Muscle of leg (tissue), 11 donors: Measurements from ENCODE around the gene C1orf74. TPM values are rescaled to one million over a fixed set of nuclear protein-coding genes. Genes with fewer than 3 reads are reported as not detected.

Source experiments
- DNase-seq: peaks from one replicate; pipeline ENCODE4 v3.0.0; 2013
- H3K27ac ChIP-seq: one replicate; pipeline ENCODE4 v1.5.1; 2013; ENCODE audit warnings: mild to moderate bottlenecking, low read length, control low read depth
- H3K27me3 ChIP-seq: one replicate; pipeline ENCODE4 v1.6.1; 2013; ENCODE audit warnings: low read length; ENCODE audit not compliant: control insufficient read depth, insufficient read depth
- H3K36me3 ChIP-seq: one replicate; pipeline ENCODE4 v1.6.1; 2013; ENCODE audit warnings: low read length; ENCODE audit not compliant: control insufficient read depth, insufficient read depth
- H3K4me1 ChIP-seq: one replicate; pipeline ENCODE4 v1.6.1; 2013; ENCODE audit warnings: low read length; ENCODE audit not compliant: control insufficient read depth, insufficient read depth
- H3K4me3 ChIP-seq: one replicate; pipeline ENCODE4 v1.5.1; 2013; ENCODE audit warnings: low read length, control low read depth
- H3K9me3 ChIP-seq: replicated peaks from 2 replicates; pipeline ENCODE4 v1.6.1; 2013; ENCODE audit warnings: low read depth, low read length; ENCODE audit not compliant: control insufficient read depth
- WGBS: methylation state at CpG from one replicate; pipeline ENCODE4 v1.1.5; 2013; ENCODE audit warnings: missing lambda C conversion rate; ENCODE audit not compliant: insufficient coverage; 5-methylcytosine and 5-hydroxymethylcytosine counted together
- polyA plus RNA-seq, 8 donors: library from polyadenylated mRNA; unstranded; fragments of 120-200 nt; gene quantifications; one replicate each; pipeline versions ENCODE4 v1.2.1 to v1.2.3, GENCODE V29; 2013; ENCODE audit warnings: inconsistent platforms in 1 of 8, low replicate concordance in 1 of 8; ENCODE audit not compliant: insufficient read length in 8 of 8, insufficient read depth in 1 of 8
- total RNA-seq: library from RNA; stranded (reverse); fragments of 120-200 nt; gene quantifications from one replicate; pipeline ENCODE4 v1.2.4, GENCODE V29; 2013

C1orf74 gene
- total and polyA plus RNA-seq, 9 donors = 2.1 to 3.0 (median 2.4) TPM

- H3K27ac ChIP-seq = no peak overlapping the region
- H3K9me3 ChIP-seq = no peaks in the 10 kb centered on the region
- H3K4me1 ChIP-seq = peaks cover 3% of the 10 kb centered on the region
- 70% methylated on average over 5 of the region's 7 CpGs for WGBS
- no peak for DNase-seq
- H3K27me3 ChIP-seq = peaks cover 10% of the 10 kb centered on the region
- H3K36me3 ChIP-seq = no peaks in the 10 kb centered on the region
- H3K4me3 ChIP-seq = no peak overlapping the region
These were observed 38.3 kb upstream of the C1orf74 start for GRCh38 chr1:209822706-209823105.

- peaks cover 3% of the 10 kb centered on the region for H3K4me1 ChIP-seq
- H3K27ac ChIP-seq = no peak overlapping the region
- H3K27me3 ChIP-seq = peaks cover 7% of the 10 kb centered on the region
- no peaks in the 10 kb centered on the region for H3K9me3 ChIP-seq
- no peaks in the 10 kb centered on the region for H3K36me3 ChIP-seq
- WGBS = 61% methylated on average over 2 of the region's 4 CpGs
- H3K4me3 ChIP-seq = no peak overlapping the region
- no peak for DNase-seq
These were observed 36.6 kb upstream of the C1orf74 start for GRCh38 chr1:209820986-209821385.

- DNase-seq = no peak
- Histone ChIP-seq H3K9me3 (no peaks in the 10 kb centered on the region), H3K36me3 (no peaks in the 10 kb centered on the region), H3K27me3 (peaks cover 6% of the 10 kb centered on the region), H3K27ac (no peak overlapping the region), H3K4me1 (no peaks in the 10 kb centered on the region), H3K4me3 (no peak overlapping the region)
- no CpG with 5 or more reads among the region's 1 CpG for WGBS
These were observed 34.7 kb upstream of the C1orf74 start for GRCh38 chr1:209819058-209819457.

- no peaks in the 10 kb centered on the region for H3K4me1 ChIP-seq
- WGBS = 78% methylated on average over 1 of the region's 1 CpG
- H3K9me3 ChIP-seq = no peaks in the 10 kb centered on the region
- peaks cover 6% of the 10 kb centered on the region for H3K27me3 ChIP-seq
- H3K27ac ChIP-seq = no peak overlapping the region
- no peak overlapping the region for H3K4me3 ChIP-seq
- no peak for DNase-seq
- no peaks in the 10 kb centered on the region for H3K36me3 ChIP-seq
These were observed 33.3 kb upstream of the C1orf74 start for GRCh38 chr1:209817691-209818090.

- Histone ChIP-seq H3K4me3 (no peak overlapping the region), H3K36me3 (no peaks in the 10 kb centered on the region), H3K4me1 (no peaks in the 10 kb centered on the region), H3K27ac (no peak overlapping the region), H3K9me3 (no peaks in the 10 kb centered on the region), H3K27me3 (peaks cover 6% of the 10 kb centered on the region)
- no peak for DNase-seq
- WGBS = no CpG with 5 or more reads among the region's 3 CpGs
These were observed 32.6 kb upstream of the C1orf74 start for GRCh38 chr1:209816923-209817322.

- Histone ChIP-seq H3K9me3 (no peaks in the 10 kb centered on the region), H3K36me3 (no peaks in the 10 kb centered on the region), H3K4me1 (no peaks in the 10 kb centered on the region), H3K27me3 (peaks cover 6% of the 10 kb centered on the region), H3K4me3 (no peak overlapping the region), H3K27ac (no peak overlapping the region)
- DNase-seq = no peak
- WGBS = 76% methylated on average over 6 of the region's 6 CpGs
These were observed 31.6 kb upstream of the C1orf74 start for GRCh38 chr1:209815931-209816341.

- Histone ChIP-seq H3K36me3 (no peaks in the 10 kb centered on the region), H3K27ac (no peak overlapping the region), H3K27me3 (peaks cover 6% of the 10 kb centered on the region), H3K9me3 (no peaks in the 10 kb centered on the region), H3K4me1 (no peaks in the 10 kb centered on the region), H3K4me3 (no peak overlapping the region)
- no peak for DNase-seq
- WGBS = 63% methylated on average over 2 of the region's 3 CpGs
These were observed 31.1 kb upstream of the C1orf74 start for GRCh38 chr1:209815490-209815889.

- H3K36me3 ChIP-seq = no peaks in the 10 kb centered on the region
- peaks cover 6% of the 10 kb centered on the region for H3K27me3 ChIP-seq
- WGBS = 77% methylated on average over 2 of the region's 4 CpGs
- no peak for DNase-seq
- H3K4me1 ChIP-seq = no peaks in the 10 kb centered on the region
- no peak overlapping the region for H3K27ac ChIP-seq
- H3K9me3 ChIP-seq = no peaks in the 10 kb centered on the region
- no peak overlapping the region for H3K4me3 ChIP-seq
These were observed 29.5 kb upstream of the C1orf74 start for GRCh38 chr1:209813902-209814301.

GRCh38 chr1:209810783-209811182, 26.4 kb upstream of the C1orf74 start:
- H3K4me3 ChIP-seq = no peak overlapping the region
- H3K27me3 ChIP-seq = peaks cover 3% of the 10 kb centered on the region
- no peaks in the 10 kb centered on the region for H3K9me3 ChIP-seq
- H3K36me3 ChIP-seq = no peaks in the 10 kb centered on the region
- WGBS = 75% methylated on average over 2 of the region's 5 CpGs
- DNase-seq = no peak
- no peak overlapping the region for H3K27ac ChIP-seq
- peaks cover 10% of the 10 kb centered on the region for H3K4me1 ChIP-seq

GRCh38 chr1:209809611-209810010, 25.3 kb upstream of the C1orf74 start:
- no peak for DNase-seq
- Histone ChIP-seq H3K9me3 (no peaks in the 10 kb centered on the region), H3K36me3 (no peaks in the 10 kb centered on the region), H3K27ac (no peak overlapping the region), H3K4me1 (peaks cover 13% of the 10 kb centered on the region), H3K4me3 (no peak overlapping the region), H3K27me3 (peaks cover 14% of the 10 kb centered on the region)
- no CpG with 5 or more reads among the region's 4 CpGs for WGBS

GRCh38 chr1:209808059-209808581, 23.8 kb upstream of the C1orf74 start:
- no peaks in the 10 kb centered on the region for H3K9me3 ChIP-seq
- no peaks in the 10 kb centered on the region for H3K36me3 ChIP-seq
- H3K27ac ChIP-seq = no peak overlapping the region
- peak; percentile 47 for DNase-seq
- H3K4me1 ChIP-seq = peaks cover 13% of the 10 kb centered on the region
- peaks cover 18% of the 10 kb centered on the region for H3K27me3 ChIP-seq
- H3K4me3 ChIP-seq = no peak overlapping the region
